HepG2 (cell line): ENCODE results near the gene MRO. TPM values are rescaled to one million over a fixed set of nuclear protein-coding genes. Genes with fewer than 3 reads are reported as not detected.

ENCODE experiments used
- ATAC-seq: fragments of 200-7000 bp; cut with Tn5 transposase; 3 replicates; pipeline ENCODE4 v1.9.1; 2020; ENCODE audit warnings: mild to moderate bottlenecking, moderate library complexity
- BruUV-seq: library from RNA; stranded (reverse); fragments of 400-500 nt; replicated peaks from 2 replicates; lab custom pipeline; 2021; lab: Mats Ljungman, UMichigan
- CTCF ChIA-PET: fragments of 300-600 bp; formaldehyde crosslinking; extraction: SDS; loops from one replicate; lab custom pipeline; 2021; ENCODE audit warnings: low total read pairs, inconsistent platforms, low intra/inter-chr PET ratio; lab: Yijun Ruan, JAX
- POLR2A ChIA-PET: fragments of 350-600 bp; sonication (Branson Sonifier 250); formaldehyde crosslinking; loops from one replicate; lab custom pipeline; 2020; ENCODE audit warnings: antibody characterized with exemption, inconsistent platforms; lab: Yijun Ruan, JAX
- DNase-seq: peaks from one replicate; pipeline ENCODE4 v3.0.0-alpha.2; 2015; ENCODE audit warnings: low spot score
- FAIRE-seq: peaks from 3 replicates; lab custom pipeline; 2011; peaks lifted over from hg19 to GRCh38; lab: Jason Lieb, UNC
- H2AFZ ChIP-seq: one replicate; pipeline ENCODE4 v1.6.1; 2011; ENCODE audit warnings: low read length, inconsistent platforms
- H3K27ac ChIP-seq: fragments of 300-600 bp; 3 replicates; pipeline ENCODE4 v1.8.0; 2011; ENCODE audit warnings: mixed run types, mild to moderate bottlenecking, mixed read lengths, low read length, inconsistent platforms; ENCODE audit not compliant: insufficient read depth; ENCODE audit errors: extremely low read length
- H3K27me3 ChIP-seq, 2 experiments: fragments of 200-600 bp in 1 of 2; 2 replicates in 1 of 2; 3 replicates in 1 of 2; pipeline versions ENCODE4 v1.6.0 to v1.8.0; 2011; ENCODE audit warnings: low read length in 2 of 2, mild to moderate bottlenecking in 2 of 2, moderate library complexity in 2 of 2, inconsistent platforms in 1 of 2; ENCODE audit not compliant: insufficient read depth in 2 of 2, control insufficient read depth in 1 of 2
- H3K36me3 ChIP-seq, 2 experiments: fragments of 200-600 bp in 1 of 2; replicated peaks in 1 of 2; 2 replicates in 1 of 2; 3 replicates in 1 of 2; pipeline versions ENCODE4 v1.5.1 to v1.8.0; 2011; ENCODE audit warnings: low read length in 2 of 2, inconsistent platforms in 1 of 2; ENCODE audit not compliant: insufficient read depth in 2 of 2, control insufficient read depth in 1 of 2
- H3K4me1 ChIP-seq: 2 replicates; pipeline ENCODE4 v1.5.1; 2012; ENCODE audit warnings: low read length, inconsistent platforms; ENCODE audit not compliant: insufficient read depth
- H3K4me2 ChIP-seq: 2 replicates; pipeline ENCODE4 v1.6.0; 2011; ENCODE audit warnings: low read depth, low read length, inconsistent platforms
- H3K4me3 ChIP-seq, 3 experiments: fragments of 200-600 bp in 1 of 3; sonication (generic), shearing (Covaris generic) in 1 of 3; replicated peaks in 1 of 3; 2 replicates each; pipeline ENCODE4 v1.5.1; 2011 to 2016; ENCODE audit warnings: low read length in 3 of 3, inconsistent platforms in 2 of 3, low read depth in 2 of 3, mild to moderate bottlenecking in 2 of 3, control low read depth in 1 of 3, mixed read lengths in 1 of 3; ENCODE audit not compliant: insufficient read depth in 1 of 3
- H3K79me2 ChIP-seq: one replicate; pipeline ENCODE4 v1.6.1; 2011; ENCODE audit warnings: low read length, inconsistent platforms; ENCODE audit not compliant: insufficient read depth
- H3K9ac ChIP-seq: 2 replicates; pipeline ENCODE4 v1.6.0; 2011; ENCODE audit warnings: mild to moderate bottlenecking, low read depth, low read length, inconsistent platforms; ENCODE audit not compliant: insufficient read depth
- H3K9me3 ChIP-seq: 2 replicates; pipeline ENCODE4 v1.5.1; 2012; ENCODE audit warnings: mild to moderate bottlenecking, low read length
- H4K20me1 ChIP-seq: 2 replicates; pipeline ENCODE4 v1.6.0; 2011; ENCODE audit warnings: inconsistent platforms, mild to moderate bottlenecking, low read length, moderate library complexity; ENCODE audit not compliant: insufficient read depth
- DPF2 ChIP-seq: sonication (generic); formaldehyde crosslinking; IDR thresholded peaks from 2 replicates; pipeline ENCODE4 v1.4.0; 2020; ENCODE audit warnings: mild to moderate bottlenecking, low read depth, missing genetic modification reagents, borderline replicate concordance
- E2F5 ChIP-seq: sonication (generic); formaldehyde crosslinking; conservative IDR thresholded peaks from 2 replicates; pipeline ENCODE4 v1.4.0; 2020; ENCODE audit warnings: missing genetic modification reagents
- HBP1 ChIP-seq: IDR thresholded peaks from 2 replicates; pipeline ENCODE4 v1.6.1; 2016; ENCODE audit warnings: low read depth, control low read depth
- KAT7 ChIP-seq: IDR thresholded peaks from 2 replicates; pipeline ENCODE4 v1.6.1; 2018; ENCODE audit warnings: borderline replicate concordance, missing compliant biosample characterization
- MAFF ChIP-seq: IDR thresholded peaks from 2 replicates; pipeline ENCODE4 v1.6.1; 2011; ENCODE audit warnings: low read depth, low read length, improper control_type of control experiment
- RARA ChIP-seq: IDR thresholded peaks from 2 replicates; pipeline ENCODE4 v1.6.1; 2016; ENCODE audit warnings: missing genetic modification reagents, missing compliant biosample characterization
- THAP11 ChIP-seq: IDR thresholded peaks from 2 replicates; pipeline ENCODE4 v1.6.1; 2016; ENCODE audit warnings: missing biosample characterization, missing genetic modification reagents
- ZNF253 ChIP-seq: sonication (generic); formaldehyde crosslinking; IDR thresholded peaks from 2 replicates; pipeline ENCODE4 v1.8.0; 2022; ENCODE audit warnings: mild to moderate bottlenecking, missing genetic modification reagents, borderline replicate concordance
- ZNF318 ChIP-seq: sonication (generic); formaldehyde crosslinking; IDR thresholded peaks from 2 replicates; pipeline ENCODE4 v1.4.0; 2020; ENCODE audit warnings: mild to moderate bottlenecking, missing genetic modification reagents
- ZNF547 ChIP-seq: sonication (generic); formaldehyde crosslinking; IDR thresholded peaks from 2 replicates; pipeline ENCODE4 v1.5.1; 2020; ENCODE audit warnings: mild to moderate bottlenecking, missing genetic modification reagents
- ZNF619 ChIP-seq: sonication (generic); formaldehyde crosslinking; IDR thresholded peaks from 2 replicates; pipeline ENCODE4 v1.4.0; 2020; ENCODE audit warnings: mild to moderate bottlenecking, missing genetic modification reagents
- ZNF660 ChIP-seq: sonication (generic); formaldehyde crosslinking; IDR thresholded peaks from 2 replicates; pipeline ENCODE4 v1.5.1; 2020; ENCODE audit warnings: mild to moderate bottlenecking, low read depth, missing genetic modification reagents, borderline replicate concordance
- WGBS: methylation state at CpG from one replicate; pipeline ENCODE4 v1.1.6; 2017; ENCODE audit warnings: low lambda C conversion rate; 5-methylcytosine and 5-hydroxymethylcytosine counted together
- in situ Hi-C: cut with HindIII; loops from 2 replicates; pipeline ENCODE4 v1.10.0; 2017; ENCODE audit warnings: low pct_unique_long_range_greater_than_20kb; ENCODE audit not compliant: extremely low pct_ligation_motif_present
- intact Hi-C: fragments of 100-400 bp; cut with micrococcal nuclease; formaldehyde crosslinking; loops from one replicate; pipeline ENCODE4 v1.10.0; 2022; ENCODE audit not compliant: unreplicated experiment
- polyA plus RNA-seq, 8 experiments: library from polyadenylated mRNA; depleted of rRNA in 3 of 8; stranded (reverse) in 7 of 8; unstranded in 1 of 8; fragments of >200 nt; fragmentation: Illumina TruSeq in 4 of 8; extraction: Trizol in 4 of 8; gene quantifications; 2 replicates each; pipeline versions ENCODE4 v1.2.1 to v1.2.3, GENCODE V29; 2011 to 2016; ENCODE audit warnings: low read depth in 4 of 8, missing spikeins in 1 of 8, mixed read lengths in 1 of 8; ENCODE audit not compliant: insufficient read depth in 1 of 8
- total RNA-seq, 5 experiments: library from RNA; depleted of rRNA; stranded (reverse); fragments of >200 nt; fragmentation: Illumina TruSeq; extraction: Trizol; gene quantifications; 2 replicates each; pipeline ENCODE4 v1.2.3, GENCODE V29; 2016; ENCODE audit warnings: low read depth in 1 of 5
- TF ChIP-seq, protein P1 (sequence below): sonication (generic); formaldehyde crosslinking; IDR thresholded peaks from 2 replicates; pipeline ENCODE4 v1.4.0; 2020; ENCODE audit warnings: missing genetic modification reagents

MRO gene
- total and polyA plus RNA-seq, 2 of the 13 experiments (the other 11 are each of a cell fraction or from before 2014, with no cell fraction given): not detected

- Histone ChIP-seq H3K27ac (no peak overlapping the region), H2AFZ (no peak overlapping the region), H3K9ac (no peak overlapping the region), H4K20me1 (no peaks in the 10 kb centered on the region), H3K4me3 (no peak overlapping the region), H3K27me3 (peaks cover 0 to 1% of the 10 kb centered on the region in 2 experiments; a peak in 1 of 5 replicates), H3K4me1 (no peaks in the 10 kb centered on the region), H3K36me3 (no peaks in the 10 kb centered on the region), H3K9me3 (no peaks in the 10 kb centered on the region), H3K4me2 (no peak overlapping the region), H3K79me2 (no peaks in the 10 kb centered on the region)
- 53% methylated on average over 4 of the region's 4 CpGs for WGBS
- FAIRE-seq (no peak), ATAC-seq (no peak), DNase-seq (no peak)
- TF ChIP-seq RARA (CRISPR knock-in tag) (no peak), MAFF (no peak), ZNF660 (no peak), ZNF619 (CRISPR knock-in tag) (no peak), THAP11 (no peak), E2F5 (CRISPR knock-in tag) (no peak), ZNF253 (CRISPR knock-in tag) (no peak), HBP1 (CRISPR knock-in tag) (no peak), ZNF547 (CRISPR knock-in tag) (no peak), DPF2 (CRISPR knock-in tag) (no peak), KAT7 (CRISPR knock-in tag) (no peak), ZNF318 (CRISPR knock-in tag) (no peak)
- TF ChIP-seq, protein P1, sequence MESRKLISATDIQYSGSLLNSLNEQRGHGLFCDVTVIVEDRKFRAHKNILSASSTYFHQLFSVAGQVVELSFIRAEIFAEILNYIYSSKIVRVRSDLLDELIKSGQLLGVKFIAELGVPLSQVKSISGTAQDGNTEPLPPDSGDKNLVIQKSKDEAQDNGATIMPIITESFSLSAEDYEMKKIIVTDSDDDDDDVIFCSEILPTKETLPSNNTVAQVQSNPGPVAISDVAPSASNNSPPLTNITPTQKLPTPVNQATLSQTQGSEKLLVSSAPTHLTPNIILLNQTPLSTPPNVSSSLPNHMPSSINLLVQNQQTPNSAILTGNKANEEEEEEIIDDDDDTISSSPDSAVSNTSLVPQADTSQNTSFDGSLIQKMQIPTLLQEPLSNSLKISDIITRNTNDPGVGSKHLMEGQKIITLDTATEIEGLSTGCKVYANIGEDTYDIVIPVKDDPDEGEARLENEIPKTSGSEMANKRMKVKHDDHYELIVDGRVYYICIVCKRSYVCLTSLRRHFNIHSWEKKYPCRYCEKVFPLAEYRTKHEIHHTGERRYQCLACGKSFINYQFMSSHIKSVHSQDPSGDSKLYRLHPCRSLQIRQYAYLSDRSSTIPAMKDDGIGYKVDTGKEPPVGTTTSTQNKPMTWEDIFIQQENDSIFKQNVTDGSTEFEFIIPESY (CRISPR knock-in tag): no peak
- ChIA-PET POLR2A (no interaction called here), CTCF (no interaction called here)
- in situ Hi-C loops: no loop called here
- intact Hi-C loops: no loop called here
- BruUV-seq: no TSS peak
Measured at GRCh38 chr18:50790241-50790640, 29.6 kb downstream of the MRO start.
